ENCODE results near the gene GPC6.

GPC6 gene

DNA sequence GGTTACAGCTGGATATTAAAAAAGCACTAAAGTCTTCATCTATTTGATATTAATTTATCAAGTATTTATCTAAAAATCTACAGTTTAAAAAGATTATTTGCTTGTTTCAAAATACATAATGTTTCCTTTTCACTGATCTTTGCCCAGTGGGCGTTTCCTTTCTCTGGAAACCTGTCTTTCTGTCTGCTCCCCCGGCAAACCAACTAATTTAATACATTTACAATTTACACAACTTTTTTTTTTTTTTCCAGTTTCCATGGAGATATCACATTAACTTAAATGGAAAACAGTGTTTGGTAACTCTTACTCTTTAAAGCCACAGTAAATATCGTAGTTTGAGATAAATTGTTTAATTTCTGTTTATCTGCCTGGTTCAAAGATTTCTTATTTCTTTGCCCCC, 5.3 kb downstream of the GPC6 start:
- DNase-seq (ENCODE audit: low spot score): no peak

- no peak for DNase-seq (ENCODE audit: low spot score)
These were observed 7.4 kb downstream of the GPC6 start for GRCh38 chr13:93233997-93234416.

DNA sequence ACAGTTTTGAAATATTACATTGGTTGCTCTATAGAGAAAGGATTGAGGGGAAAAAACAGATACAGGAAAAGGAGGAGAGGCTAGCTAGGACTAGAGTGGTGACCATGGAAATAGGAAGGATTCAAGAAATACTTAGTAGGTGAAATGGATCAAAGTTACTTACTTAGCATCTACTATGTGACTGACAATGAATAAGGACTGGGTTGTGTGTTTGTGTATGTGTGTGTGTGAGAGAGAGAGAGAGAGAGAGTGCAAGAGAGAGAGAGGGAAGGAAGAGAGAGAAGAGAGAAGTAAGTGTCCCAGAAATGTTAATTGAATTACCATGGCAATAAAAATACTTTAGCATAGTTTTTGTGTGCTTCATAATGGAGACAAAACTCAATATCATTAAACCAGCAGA, 7.9 kb downstream of the GPC6 start:
- DNase-seq (ENCODE audit: low spot score): no peak

DNA sequence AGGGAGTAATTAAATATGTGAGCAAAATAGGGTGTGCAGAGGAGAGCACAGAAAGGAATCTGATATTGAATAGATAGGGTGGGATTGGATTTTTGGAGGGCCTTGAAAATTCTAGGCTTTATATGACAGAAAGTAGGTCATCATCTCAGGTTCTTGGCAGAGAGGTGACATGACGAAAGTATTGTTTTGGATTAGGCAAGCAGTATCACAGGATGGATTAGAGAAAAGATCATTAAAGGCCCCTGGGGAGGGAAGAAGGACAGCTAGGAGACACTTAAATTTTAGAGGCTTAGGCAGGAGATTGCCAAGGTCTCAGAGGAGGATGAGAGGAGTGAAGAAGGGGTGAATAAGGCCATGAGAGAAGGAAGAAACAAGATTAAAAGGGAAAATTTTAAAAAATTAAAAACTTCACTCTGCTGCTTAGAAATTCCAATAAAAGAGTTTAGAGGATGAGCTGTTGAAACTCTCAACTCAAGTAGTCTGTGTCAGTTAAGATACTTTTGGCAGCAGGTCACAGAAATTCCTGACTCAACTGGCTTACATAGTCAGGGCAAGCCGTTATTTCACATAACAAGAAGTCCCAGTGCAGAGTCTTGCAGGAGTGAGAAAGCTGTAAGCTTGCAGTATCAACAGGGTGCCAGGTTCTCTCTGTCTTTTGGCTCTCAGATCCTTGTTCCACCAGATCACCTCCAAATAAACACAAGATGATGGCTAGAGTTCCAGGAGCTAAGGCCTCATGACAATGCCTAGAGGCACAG, 8.8 kb downstream of the GPC6 start:
- DNase-seq (ENCODE audit: low spot score): no peak

- no peak for DNase-seq (ENCODE audit: low spot score)
These were observed 12.1 kb downstream of the GPC6 start for GRCh38 chr13:93238711-93239110.

- no peak for DNase-seq (ENCODE audit: low spot score)
These were observed 16.9 kb downstream of the GPC6 start for GRCh38 chr13:93243375-93244063.

- no peak for DNase-seq (ENCODE audit: low spot score)
These were observed 17.7 kb downstream of the GPC6 start for GRCh38 chr13:93244141-93244917.

DNA sequence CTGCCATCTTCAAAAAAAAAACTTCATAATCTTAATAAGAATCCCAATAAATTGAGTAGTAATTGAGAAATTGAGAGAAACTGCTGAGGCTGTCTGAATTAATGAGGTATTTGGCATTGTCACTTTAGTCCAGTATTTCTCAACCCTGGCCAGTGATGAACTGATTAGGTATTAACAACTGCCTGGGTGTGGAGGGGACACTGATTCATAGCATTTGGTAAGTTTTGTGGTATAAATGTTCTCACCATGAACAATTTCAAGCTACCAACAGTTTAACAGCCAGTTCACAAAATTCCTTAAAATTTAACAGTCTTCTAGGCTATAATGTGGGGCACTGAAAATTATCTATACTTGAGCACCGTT, 18.3 kb downstream of the GPC6 start:
- no peak for DNase-seq (ENCODE audit: low spot score)

- no peak for DNase-seq (ENCODE audit: low spot score)
These were observed 19.5 kb downstream of the GPC6 start for GRCh38 chr13:93246069-93246468.

DNA sequence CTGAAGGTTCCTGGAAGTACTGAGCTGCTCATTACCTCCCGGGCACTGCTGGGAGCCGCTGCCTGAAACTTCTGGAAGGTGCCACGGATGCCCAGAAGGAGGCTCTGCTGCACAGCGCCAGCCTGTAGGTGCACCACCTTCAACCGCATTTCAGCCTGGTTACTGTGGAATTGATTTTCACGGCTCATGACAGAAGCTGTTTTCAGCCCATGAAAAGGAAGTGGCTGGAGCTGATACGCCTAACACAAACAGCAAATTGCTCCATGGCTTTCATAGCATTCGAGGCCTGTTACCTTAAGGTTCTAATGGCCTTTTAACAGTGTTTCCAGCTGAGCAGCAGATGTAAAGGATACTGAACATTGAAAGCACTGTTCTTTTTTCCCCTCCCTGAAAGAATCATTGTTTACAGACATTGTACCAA, 22.0 kb downstream of the GPC6 start:
- DNase-seq (ENCODE audit: low spot score): no peak

GRCh38 chr13:93249364-93250306, 23.0 kb downstream of the GPC6 start:
- no peak for DNase-seq (ENCODE audit: low spot score)

GRCh38 chr13:93254775-93255174, 28.2 kb downstream of the GPC6 start:
- DNase-seq (ENCODE audit: low spot score): no peak

DNA sequence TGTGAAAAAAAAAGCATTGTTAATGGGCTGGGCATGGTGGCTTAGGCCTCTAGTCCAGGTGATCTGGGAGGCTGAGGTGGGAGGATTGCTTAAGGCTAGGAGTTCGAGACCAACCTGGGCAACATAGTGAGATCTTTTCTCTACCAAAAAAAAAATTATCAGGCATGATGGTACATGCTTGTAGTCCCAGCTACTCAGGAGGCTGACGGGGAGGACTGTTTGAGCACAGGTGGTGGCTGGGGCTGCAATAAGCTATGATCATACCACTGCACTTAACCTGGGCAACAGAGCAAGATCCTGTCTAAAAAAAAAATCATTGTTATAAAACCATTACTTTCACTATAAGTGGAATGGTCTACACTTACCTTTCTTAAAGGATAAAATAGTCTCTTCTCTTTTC, 30.4 kb downstream of the GPC6 start:
- no peak for DNase-seq (ENCODE audit: low spot score)

DNA sequence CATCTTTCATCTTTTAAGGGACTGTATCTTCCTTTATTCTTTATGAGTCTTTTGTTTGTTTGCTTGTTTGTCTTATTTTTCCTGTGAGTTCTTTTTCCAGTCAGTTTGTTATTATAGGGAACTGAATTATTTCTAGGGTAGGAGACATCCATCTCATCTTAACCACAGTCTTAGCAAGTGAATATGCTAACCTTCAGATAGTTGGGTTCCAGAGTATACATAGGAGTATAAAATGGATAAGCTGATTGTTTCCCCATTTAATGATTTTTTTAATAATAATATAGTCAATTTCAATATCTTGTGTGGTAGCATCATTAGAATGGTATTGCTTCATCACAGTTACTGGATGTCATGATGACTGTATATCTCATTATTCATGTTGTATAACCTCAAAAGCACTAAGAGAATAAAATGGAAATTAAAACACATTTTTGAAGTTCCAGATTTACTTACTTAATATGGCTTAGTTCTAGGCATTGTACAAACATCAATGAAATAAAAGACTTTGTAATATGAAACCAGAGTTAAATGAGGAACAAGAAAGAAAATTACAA, 33.0 kb downstream of the GPC6 start:
- no peak for DNase-seq (ENCODE audit: low spot score)

- no peak for DNase-seq (ENCODE audit: low spot score)
These were observed 34.0 kb downstream of the GPC6 start for GRCh38 chr13:93260591-93260990.

- DNase-seq (ENCODE audit: low spot score): no peak
These were observed 36.2 kb downstream of the GPC6 start for GRCh38 chr13:93262729-93263345.

GRCh38 chr13:93264876-93265275, 38.3 kb downstream of the GPC6 start:
- no peak for DNase-seq (ENCODE audit: low spot score)

DNA sequence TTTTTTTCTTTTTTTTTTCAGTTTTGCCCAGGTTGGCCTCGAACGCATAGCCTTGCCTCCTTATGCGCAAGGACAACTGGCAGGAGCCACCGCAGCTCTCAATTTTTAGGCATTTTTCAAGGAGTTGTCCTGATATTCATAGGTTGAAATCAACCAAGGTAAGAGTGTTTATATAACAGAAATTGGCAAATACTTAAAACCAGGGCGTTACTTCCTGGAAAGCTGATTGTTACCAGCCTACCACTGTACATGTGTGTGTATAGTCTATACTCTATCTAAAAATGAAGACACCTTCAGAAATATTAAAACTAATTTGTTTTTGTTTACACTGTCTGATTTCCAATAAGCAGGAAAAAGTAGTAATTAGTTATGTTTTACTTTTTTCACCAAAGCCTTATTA, 39.2 kb downstream of the GPC6 start:
- DNase-seq (ENCODE audit: low spot score): no peak

DNA sequence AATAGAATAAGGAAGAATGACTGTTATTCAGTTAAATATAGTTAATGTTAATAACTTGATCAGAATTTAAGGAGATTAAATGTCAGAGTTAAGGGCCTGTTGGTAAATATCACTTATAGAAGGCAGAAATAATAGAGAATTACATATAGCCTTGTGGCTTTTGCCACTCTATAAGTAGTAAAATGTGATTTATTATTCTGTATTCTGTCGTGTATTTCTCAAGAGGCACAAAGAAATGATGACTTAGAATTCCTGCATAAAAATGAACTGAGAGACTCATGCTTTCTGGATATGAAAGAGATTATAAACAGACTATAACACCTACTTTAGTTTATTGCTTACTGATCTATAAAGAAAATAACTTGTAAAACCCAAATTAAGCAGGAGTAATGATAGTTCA, 40.1 kb downstream of the GPC6 start:
- DNase-seq (ENCODE audit: low spot score): no peak

DNA sequence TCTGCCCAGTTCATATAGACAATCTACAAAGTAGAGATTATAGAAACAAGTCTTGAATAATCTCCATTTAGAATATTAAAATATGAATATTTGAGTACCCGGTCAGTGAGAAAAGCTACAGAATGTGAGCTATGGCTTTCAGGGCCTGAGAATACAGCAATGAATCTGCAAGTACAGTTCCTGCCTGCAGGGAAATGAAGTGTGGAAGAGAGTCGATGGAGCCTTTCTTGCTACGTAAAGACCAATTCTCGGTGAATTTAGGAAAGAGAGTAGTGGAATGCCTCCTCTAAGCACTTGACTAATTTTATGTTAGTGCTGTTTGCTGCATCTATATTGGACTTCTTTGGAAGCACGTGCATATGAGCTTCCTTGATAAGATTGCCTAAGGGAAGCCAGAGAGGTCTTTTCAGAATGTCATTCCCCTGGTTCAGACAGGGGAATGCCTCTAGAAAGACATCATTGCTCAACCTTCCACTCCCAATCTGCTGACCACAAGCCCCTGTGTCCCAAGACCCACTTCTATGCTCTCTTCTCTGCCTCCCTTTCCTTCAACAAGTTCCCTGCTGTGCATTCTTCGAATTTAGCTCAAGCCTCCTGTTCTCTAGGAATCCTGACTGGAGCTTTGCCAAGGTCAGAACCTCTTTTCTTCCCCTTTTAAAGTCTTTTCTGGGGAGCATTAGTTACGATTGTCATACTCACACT, 41.9 kb downstream of the GPC6 start:
- DNase-seq (ENCODE audit: low spot score): no peak

All from left forelimb (tissue), 1 donor.